ENCODE measurements around the gene ITPRIP. TPM values are rescaled to one million over a fixed set of nuclear protein-coding genes. Genes with fewer than 3 reads are reported as not detected.

The ITPRIP gene
- total RNA-seq, 2 donors from 2014 or later, result 5.9 to 9.6 TPM

DNA sequence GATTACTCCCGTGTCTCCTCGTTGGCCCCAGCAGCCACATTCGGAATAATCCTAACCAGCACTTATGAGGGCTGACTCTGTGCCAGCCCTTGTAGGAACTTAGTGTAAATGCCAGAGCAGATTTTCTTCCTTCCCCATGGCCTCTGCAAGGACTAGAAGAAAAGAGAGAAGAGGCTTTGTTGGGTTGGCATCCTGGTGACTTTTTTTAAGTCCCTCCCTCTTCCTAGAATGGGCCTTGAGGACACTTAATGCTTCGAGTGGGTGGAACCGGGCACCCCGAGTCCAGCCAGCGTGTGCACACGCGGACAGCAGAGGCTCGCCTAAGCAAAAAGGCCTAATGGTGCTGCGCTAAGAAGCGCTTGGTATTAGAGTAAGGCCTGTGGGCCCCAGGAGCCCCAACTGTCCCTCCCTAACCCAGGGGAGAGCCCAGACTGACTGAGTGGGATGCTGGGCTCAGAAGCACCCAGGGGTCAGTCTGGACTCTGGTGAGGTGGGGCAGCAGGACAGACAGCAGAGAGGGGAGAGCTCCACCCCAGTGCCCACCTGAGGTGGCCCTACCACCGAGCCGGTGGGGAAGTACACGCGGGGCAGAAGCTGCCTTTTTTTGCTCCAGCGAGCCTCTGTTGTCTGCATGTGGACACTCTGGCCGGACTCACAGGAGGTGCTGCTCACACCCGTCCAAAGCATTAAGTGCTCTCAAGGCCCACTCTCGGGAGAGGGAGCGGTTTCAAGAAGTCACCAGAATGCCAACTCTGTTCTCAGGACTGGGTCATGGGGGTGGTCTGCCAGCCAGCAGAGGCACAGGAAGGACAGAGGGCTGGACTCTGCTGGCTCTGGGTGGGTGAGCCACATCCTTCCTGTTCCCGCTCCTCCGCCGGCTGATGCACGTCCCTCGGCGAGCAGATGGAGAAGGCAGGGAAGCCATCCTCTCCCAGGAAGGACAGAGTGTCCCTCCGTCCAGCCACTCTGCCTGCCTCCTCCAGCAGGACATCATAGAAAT, 12.5 kb downstream of the ITPRIP start:
- Histone ChIP-seq H3K9me3 (no peaks in the 10 kb centered on the region), H3K4me1 (peaks cover 22% of the 10 kb centered on the region), H3K9ac (ENCODE audit: low read depth in 2 of 2, low read length in 2 of 2) (peak overlapping the region in 1 of 2 donors; percentile 6), H3K4me3 (no peak overlapping the region), H3K36me3 (no peaks in the 10 kb centered on the region), H3K27me3 (no peaks in the 10 kb centered on the region), H3K27ac (peak overlapping the region; percentile 8)
- no peak for DNase-seq
- no peak for TF ChIP-seq CTCF (IDR thresholded peaks at IDR 0.05)
- intact Hi-C loops (cut with DNase I), result no loop called here

GRCh38 chr10:104324931-104325330, 13.3 kb downstream of the ITPRIP start:
- no peaks in the 10 kb centered on the region for H3K9me3 ChIP-seq
- no peaks in the 10 kb centered on the region for H3K27me3 ChIP-seq
- no peaks in the 10 kb centered on the region for H3K36me3 ChIP-seq
- intact Hi-C loops (cut with DNase I), result no loop called here
- TF ChIP-seq CTCF (IDR thresholded peaks at IDR 0.05), result no peak
- no peak overlapping the region for H3K4me3 ChIP-seq
- H3K9ac ChIP-seq (ENCODE audit: low read depth in 2 of 2, low read length in 2 of 2), result no peak overlapping the region
- H3K4me1 ChIP-seq, result peaks cover 14% of the 10 kb centered on the region
- DNase-seq, result no peak
- H3K27ac ChIP-seq, result peak overlapping the region; percentile 8

- peaks cover 9% of the 10 kb centered on the region for H3K4me1 ChIP-seq
- no peak for TF ChIP-seq CTCF (IDR thresholded peaks at IDR 0.05)
- DNase-seq, result no peak
- no peak overlapping the region for H3K9ac ChIP-seq (ENCODE audit: low read depth in 2 of 2, low read length in 2 of 2)
- H3K27ac ChIP-seq, result peak overlapping the region; percentile 8
- H3K9me3 ChIP-seq, result no peaks in the 10 kb centered on the region
- intact Hi-C loops (cut with DNase I), result no loop called here
- no peaks in the 10 kb centered on the region for H3K36me3 ChIP-seq
- H3K4me3 ChIP-seq, result no peak overlapping the region
- no peaks in the 10 kb centered on the region for H3K27me3 ChIP-seq
These were observed 14.0 kb downstream of the ITPRIP start for GRCh38 chr10:104324221-104324686.

DNA sequence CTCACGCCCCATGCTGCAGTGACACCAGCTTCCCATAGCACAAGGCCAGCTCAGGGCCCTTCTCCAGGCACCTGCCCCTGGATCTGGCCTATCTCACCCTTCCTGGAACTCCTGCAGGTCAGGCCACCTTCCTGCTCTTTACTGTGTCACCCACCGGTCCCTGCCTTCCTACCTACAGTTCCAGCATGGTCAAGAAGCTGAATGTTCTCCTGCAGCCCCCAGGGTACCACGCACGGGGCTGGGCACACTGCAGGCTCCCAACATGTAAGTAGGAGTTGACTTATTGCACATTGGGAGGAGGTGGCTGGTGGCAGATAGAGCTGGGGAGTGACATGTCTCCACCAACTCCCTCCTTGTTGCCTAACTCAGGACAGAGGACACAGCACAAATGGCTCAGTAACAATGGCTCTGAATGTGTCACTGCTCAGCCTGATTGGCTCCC, 14.5 kb downstream of the ITPRIP start:
- no peak for DNase-seq
- no peaks in the 10 kb centered on the region for H3K9me3 ChIP-seq
- H3K4me3 ChIP-seq, result no peak overlapping the region
- no peak overlapping the region for H3K9ac ChIP-seq (ENCODE audit: low read depth in 2 of 2, low read length in 2 of 2)
- no peak for TF ChIP-seq CTCF (IDR thresholded peaks at IDR 0.05)
- intact Hi-C loops (cut with DNase I), result no loop called here
- H3K4me1 ChIP-seq, result peaks cover 12% of the 10 kb centered on the region
- no peaks in the 10 kb centered on the region for H3K27me3 ChIP-seq
- H3K36me3 ChIP-seq, result no peaks in the 10 kb centered on the region
- H3K27ac ChIP-seq, result no peak overlapping the region

DNA sequence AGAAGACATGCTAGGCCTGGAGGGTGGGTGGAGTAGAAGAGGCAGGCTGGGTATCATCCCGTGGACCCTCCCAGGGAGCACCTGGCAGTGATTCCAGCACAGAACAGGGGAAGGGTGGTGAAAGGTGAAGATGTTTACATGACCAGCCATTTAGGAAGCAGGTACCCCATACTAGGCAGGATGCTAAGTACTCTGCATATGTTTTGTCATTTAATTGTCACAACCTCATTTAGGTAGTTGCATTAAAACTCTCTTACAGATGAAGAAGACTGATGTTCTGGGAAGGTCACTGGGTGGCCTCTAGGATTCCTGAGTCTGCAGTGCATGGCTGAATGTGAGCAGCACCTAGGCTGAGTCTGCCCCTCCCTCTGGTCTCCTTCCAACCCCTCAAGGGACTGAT, 15.2 kb downstream of the ITPRIP start:
- Histone ChIP-seq H3K4me3 (no peak overlapping the region), H3K4me1 (peaks cover 12% of the 10 kb centered on the region), H3K27ac (no peak overlapping the region), H3K9ac (ENCODE audit: low read depth in 2 of 2, low read length in 2 of 2) (no peak overlapping the region), H3K27me3 (no peaks in the 10 kb centered on the region), H3K9me3 (no peaks in the 10 kb centered on the region), H3K36me3 (no peaks in the 10 kb centered on the region)
- intact Hi-C loops (cut with DNase I), result no loop called here
- TF ChIP-seq CTCF (IDR thresholded peaks at IDR 0.05), result no peak
- DNase-seq, result no peak

Measured in colonic mucosa (tissue), 4 donors.